Pulmonary artery endothelial cell (primary cell): ENCODE data around the gene MAP4K5. TPM values are rescaled to one million over a fixed set of nuclear protein-coding genes. Genes with fewer than 3 reads are reported as not detected.

Experiments
- total RNA-seq: library from RNA; depleted of rRNA; stranded (reverse); fragments of >200 nt; gene quantifications from 2 replicates; pipeline ENCODE4 v1.2.3, GENCODE V29; 2014

MAP4K5 gene
- total RNA-seq, 1 donor from 2014 or later: 45.3 TPM

Other genes starting within 250 kb of the MAP4K5 start
- gene L2HGDH, start 220.3 kb downstream of the MAP4K5 start, total RNA-seq: 5.1 and 10.0 TPM in 2 replicates
- 4.3 and 5.8 TPM in 2 replicates for gene DMAC2L, start 220.2 kb downstream of the MAP4K5 start, total RNA-seq
- gene CDKL1, start 135.7 kb downstream of the MAP4K5 start, total RNA-seq: 19.9 and 45.8 TPM in 2 replicates
- gene ATL1, start 27.6 kb upstream of the MAP4K5 start, total RNA-seq: 1.1 and 5.5 TPM in 2 replicates
- gene SAV1, start 135.7 kb upstream of the MAP4K5 start, total RNA-seq: 21.5 and 36.4 TPM in 2 replicates